H1 (cell line): ENCODE measurements around the gene MAPK8IP3. TPM values are rescaled to one million over a fixed set of nuclear protein-coding genes. Genes with fewer than 3 reads are reported as not detected.

ENCODE experiments used
- CTCF ChIA-PET: fragments of 300-600 bp; sonication (Branson Sonifier 250); formaldehyde crosslinking; loops from one replicate; lab custom pipeline; 2021; ENCODE audit not compliant: partially characterized antibody; lab: Charles Lee
- POLR2A ChIA-PET: fragments of 300-600 bp; sonication (Branson Sonifier 250); formaldehyde crosslinking; loops from one replicate; lab custom pipeline; 2021; ENCODE audit warnings: inconsistent platforms; ENCODE audit not compliant: partially characterized antibody; lab: Charles Lee
- DNase-seq, 2 experiments: peaks; one replicate each; pipeline versions ENCODE4 v3.0.0 to v3.0.0-alpha.2; 2010 to 2022; ENCODE audit warnings: low spot score in 2 of 2, low read depth in 1 of 2, mixed read lengths in 1 of 2
- FAIRE-seq: peaks from 2 replicates; lab custom pipeline; 2011; peaks lifted over from hg19 to GRCh38; lab: Jason Lieb, UNC
- H2AFZ ChIP-seq: 2 replicates; pipeline ENCODE4 v1.8.1; 2012; ENCODE audit warnings: low read length, inconsistent platforms
- H2AK5ac ChIP-seq: 2 replicates; pipeline ENCODE4 v1.6.1; 2013; ENCODE audit warnings: low read depth, low read length
- H2BK120ac ChIP-seq: replicated peaks from 2 replicates; pipeline ENCODE3; 2013; ENCODE audit warnings: low read depth, low read length, inconsistent platforms
- H2BK12ac ChIP-seq: 2 replicates; pipeline ENCODE4 v1.6.1; 2013; ENCODE audit warnings: low read depth, low read length
- H2BK15ac ChIP-seq: 2 replicates; pipeline ENCODE4 v1.6.1; 2013; ENCODE audit warnings: low read length
- H2BK20ac ChIP-seq: 2 replicates; pipeline ENCODE4 v1.6.1; 2013; ENCODE audit warnings: low read length
- H2BK5ac ChIP-seq: 2 replicates; pipeline ENCODE4 v1.6.1; 2013; ENCODE audit warnings: low read depth, low read length
- H3K14ac ChIP-seq: 2 replicates; pipeline ENCODE4 v1.6.1; 2013; ENCODE audit warnings: inconsistent platforms; ENCODE audit not compliant: insufficient read length
- H3K18ac ChIP-seq: 2 replicates; pipeline ENCODE4 v1.6.1; 2013; ENCODE audit warnings: low read length; ENCODE audit errors: extremely low read depth
- H3K23ac ChIP-seq: 2 replicates; pipeline ENCODE4 v1.6.1; 2013; ENCODE audit warnings: inconsistent platforms; ENCODE audit not compliant: insufficient read length
- H3K23me2 ChIP-seq: 2 replicates; pipeline ENCODE4 v1.6.1; 2013; ENCODE audit warnings: low read depth, low read length
- H3K27ac ChIP-seq: 2 replicates; pipeline ENCODE4 v1.6.1; 2011; ENCODE audit warnings: low read depth, low read length, inconsistent platforms
- H3K27me3 ChIP-seq, 4 experiments: replicated peaks in 1 of 4; 1 replicate in 1 of 4; 2 replicates in 3 of 4; pipeline versions ENCODE4 v1.6.1 to v1.8.1; 2011 to 2013; ENCODE audit warnings: low read length in 3 of 4, mild to moderate bottlenecking in 3 of 4, inconsistent platforms in 2 of 4, mixed read lengths in 2 of 4, moderate library complexity in 1 of 4; ENCODE audit not compliant: control insufficient read depth in 3 of 4, insufficient read depth in 3 of 4; ENCODE audit errors: extremely low read depth in 1 of 4
- H3K36me3 ChIP-seq, 4 experiments: 2 replicates each; pipeline versions ENCODE4 v1.6.1 to v1.8.1; 2011 to 2013; ENCODE audit warnings: mild to moderate bottlenecking in 4 of 4, low read length in 3 of 4, moderate library complexity in 2 of 4, control low read depth in 1 of 4, inconsistent platforms in 1 of 4; ENCODE audit not compliant: insufficient read depth in 4 of 4, control insufficient read depth in 2 of 4
- H3K4ac ChIP-seq: replicated peaks from 2 replicates; pipeline ENCODE3; 2013; ENCODE audit warnings: low read length, low read depth, mixed read lengths, inconsistent platforms; ENCODE audit not compliant: insufficient read length
- H3K4me1 ChIP-seq, 4 experiments: replicated peaks in 1 of 4; 1 replicate in 1 of 4; 2 replicates in 3 of 4; pipeline versions ENCODE4 v1.6.1 to v1.8.1; 2011 to 2013; ENCODE audit warnings: low read length in 3 of 4, inconsistent platforms in 2 of 4, mixed read lengths in 1 of 4; ENCODE audit not compliant: insufficient read depth in 4 of 4, control insufficient read depth in 3 of 4
- H3K4me2 ChIP-seq, 2 experiments: 2 replicates each; pipeline versions ENCODE4 v1.6.1 to v1.8.1; 2011 to 2013; ENCODE audit warnings: low read depth in 2 of 2, low read length in 2 of 2, control low read depth in 1 of 2, inconsistent platforms in 1 of 2, mild to moderate bottlenecking in 1 of 2; ENCODE audit not compliant: insufficient read depth in 1 of 2
- H3K4me3 ChIP-seq, 4 experiments: fragments of 200-600, 300-600 bp in 1 of 4; sonication (generic), shearing (Covaris generic), sonication (Bioruptor Twin) in 1 of 4; 2 replicates each; pipeline versions ENCODE4 v1.5.1 to v1.8.1; 2011 to 2016; ENCODE audit warnings: low read length in 4 of 4, low read depth in 3 of 4, control low read depth in 2 of 4, inconsistent platforms in 2 of 4, mild to moderate bottlenecking in 2 of 4, mixed read lengths in 1 of 4, moderate library complexity in 1 of 4; ENCODE audit not compliant: insufficient read depth in 2 of 4; ENCODE audit errors: extremely low read depth in 1 of 4
- H3K56ac ChIP-seq: replicated peaks from 2 replicates; pipeline ENCODE3; 2013; ENCODE audit warnings: low read depth, mild to moderate bottlenecking, mixed read lengths, low read length, inconsistent platforms; ENCODE audit not compliant: insufficient read length
- H3K79me1 ChIP-seq: 2 replicates; pipeline ENCODE4 v1.6.1; 2013; ENCODE audit warnings: low read depth, low read length, control low read depth
- H3K79me2 ChIP-seq, 2 experiments: 2 replicates each; pipeline versions ENCODE4 v1.6.1 to v1.8.1; 2012 to 2013; ENCODE audit warnings: low read length in 2 of 2, mild to moderate bottlenecking in 2 of 2, inconsistent platforms in 1 of 2; ENCODE audit not compliant: insufficient read depth in 2 of 2, control insufficient read depth in 1 of 2
- H3K9ac ChIP-seq, 4 experiments: replicated peaks in 1 of 4; 1 replicate in 1 of 4; 2 replicates in 3 of 4; pipeline versions ENCODE4 v1.6.1 to v1.8.1; 2011 to 2013; ENCODE audit warnings: low read depth in 3 of 4, low read length in 3 of 4, control low read depth in 2 of 4, mild to moderate bottlenecking in 2 of 4, moderate library complexity in 2 of 4, inconsistent platforms in 1 of 4; ENCODE audit errors: extremely low read depth in 1 of 4
- H3K9me3 ChIP-seq, 2 experiments: 2 replicates each; pipeline versions ENCODE4 v1.6.1 to v1.8.1; 2012 to 2013; ENCODE audit warnings: mild to moderate bottlenecking in 2 of 2, moderate library complexity in 2 of 2, control low read depth in 1 of 2, inconsistent platforms in 1 of 2, low read depth in 1 of 2, low read length in 1 of 2, mixed read lengths in 1 of 2; ENCODE audit not compliant: insufficient read depth in 2 of 2
- H4K20me1 ChIP-seq, 2 experiments: replicated peaks in 1 of 2; 2 replicates each; pipeline versions ENCODE3 to v1.8.1; 2011 to 2013; ENCODE audit warnings: inconsistent platforms in 2 of 2, low read length in 2 of 2, mild to moderate bottlenecking in 1 of 2; ENCODE audit not compliant: insufficient read depth in 2 of 2, control insufficient read depth in 1 of 2
- H4K5ac ChIP-seq: 2 replicates; pipeline ENCODE4 v1.6.1; 2013; ENCODE audit warnings: low read length, low read depth, mixed read lengths, inconsistent platforms; ENCODE audit not compliant: insufficient read length
- H4K8ac ChIP-seq: 2 replicates; pipeline ENCODE4 v1.8.0; 2013; ENCODE audit warnings: mild to moderate bottlenecking, moderate library complexity, low read length, inconsistent platforms; ENCODE audit not compliant: insufficient read depth; ENCODE audit errors: extremely low read depth
- H4K91ac ChIP-seq: replicated peaks from 2 replicates; pipeline ENCODE3; 2013; ENCODE audit warnings: low read length, mixed read lengths, inconsistent platforms; ENCODE audit not compliant: insufficient read length
- EGR1 ChIP-seq: IDR thresholded peaks from 2 replicates; pipeline ENCODE4 v1.6.1; 2011; ENCODE audit warnings: low read depth, low read length, borderline replicate concordance
- EP300 ChIP-seq, 2 experiments: IDR thresholded peaks; 1 replicate in 1 of 2; 2 replicates in 1 of 2; pipeline ENCODE4 v1.6.1; 2011 to 2012; ENCODE audit warnings: low read depth in 2 of 2, low read length in 2 of 2, mild to moderate bottlenecking in 2 of 2, borderline replicate concordance in 1 of 2, inconsistent platforms in 1 of 2, moderate library complexity in 1 of 2
- JUND ChIP-seq: IDR thresholded peaks from 2 replicates; pipeline ENCODE4 v1.6.1; 2011; ENCODE audit warnings: mild to moderate bottlenecking, improper control_type of control experiment, low read length
- MAFK ChIP-seq: IDR thresholded peaks from 2 replicates; pipeline ENCODE4 v1.6.1; 2012; ENCODE audit warnings: low read depth, mild to moderate bottlenecking, improper control_type of control experiment, low read length
- POLR2AphosphoS5 ChIP-seq: IDR thresholded peaks from 2 replicates; pipeline ENCODE4 v1.6.1; 2011; ENCODE audit warnings: low read depth, low read length
- SP2 ChIP-seq: IDR thresholded peaks from 2 replicates; pipeline ENCODE4 v1.6.1; 2012; ENCODE audit warnings: mild to moderate bottlenecking, low read length, inconsistent platforms
- ZNF274 ChIP-seq: IDR thresholded peaks from 2 replicates; pipeline ENCODE4 v1.7.0; 2012; ENCODE audit warnings: low read length, borderline replicate concordance; ENCODE audit errors: extremely low read depth
- WGBS, 2 experiments: shearing (Covaris generic) in 1 of 2; methylation state at CpG; one replicate each; pipeline versions ENCODE4 v1.1.6 to v1.1.7; 2013 to 2015; ENCODE audit warnings: low lambda C conversion rate in 2 of 2, mixed read lengths in 2 of 2, inconsistent platforms in 1 of 2, low coverage in 1 of 2, missing lambda C conversion rate in 1 of 2; ENCODE audit not compliant: insufficient replicate concordance in 2 of 2, insufficient coverage in 1 of 2, insufficient read length in 1 of 2; ENCODE audit errors: extremely low coverage in 1 of 2, missing lambda C conversion rate in 1 of 2; 5-methylcytosine and 5-hydroxymethylcytosine counted together
- polyA plus RNA-seq, 7 experiments: library from polyadenylated mRNA; depleted of rRNA in 3 of 7; stranded (reverse) in 5 of 7; unstranded in 2 of 7; fragments of >200 nt in 5 of 7; fragments of 200-250 nt in 2 of 7; gene quantifications; 1 replicate in 5 of 7; 2 replicates in 1 of 7; 4 replicates in 1 of 7; pipeline versions ENCODE4 v1.2.1 to v1.2.3, GENCODE V29; 2011 to 2013; ENCODE audit warnings: missing spikeins in 2 of 7, mixed read lengths in 2 of 7
- total RNA-seq: library from RNA; stranded (reverse); fragmentation: NEBNext Ultra II Directional; extraction: Animal tissue kit (Norgen Biotek cat#: 25700); gene quantifications from 2 replicates; pipeline ENCODE4 v1.2.1, GENCODE V29; 2021
- TF ChIP-seq, protein P1 (sequence below), 3 experiments: IDR thresholded peaks; 1 replicate in 2 of 3; 2 replicates in 1 of 3; pipeline versions ENCODE4 v1.5.1 to v1.6.1; 2011; ENCODE audit warnings: low read length in 3 of 3, mild to moderate bottlenecking in 3 of 3, inconsistent platforms in 2 of 3, low read depth in 1 of 3, moderate library complexity in 1 of 3; ENCODE audit not compliant: insufficient read depth in 1 of 3; ENCODE audit errors: control extremely low read depth in 1 of 3
- TF ChIP-seq, protein P2 (sequence below): IDR thresholded peaks from 2 replicates; pipeline ENCODE4 v1.6.1; 2012; ENCODE audit warnings: inconsistent platforms

MAPK8IP3 gene
- total and polyA plus RNA-seq, 2 of the 8 experiments (the other 6 are each of a cell fraction or from before 2014, with no cell fraction given) = 16.9 to 43.4 TPM

DNA sequence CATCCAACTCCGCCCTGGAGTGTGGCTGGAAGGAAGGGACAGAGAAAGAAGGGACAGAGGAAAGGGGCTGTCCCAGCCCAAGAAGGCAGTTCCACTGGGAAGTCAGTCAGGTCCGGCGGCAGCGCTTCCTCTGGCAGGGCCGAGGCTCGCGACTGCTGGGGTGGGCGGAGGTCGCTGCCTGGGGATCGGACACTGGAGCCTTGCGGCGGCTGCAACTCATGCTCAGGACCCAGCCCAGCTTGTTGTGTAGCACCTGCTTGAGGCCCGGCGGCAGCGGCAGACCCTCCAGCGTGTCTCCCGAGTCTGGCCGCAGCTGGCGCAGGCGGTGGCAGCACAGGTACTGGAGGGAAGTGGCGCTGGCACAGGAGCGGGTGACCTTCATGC is 71.0 kb downstream of the MAPK8IP3 start:
- WGBS, 2 experiments = 97% methylated on average over 19 of the region's 22 CpGs; no CpG with 5 or more reads in 1 of the 2 experiments
- Histone ChIP-seq H3K79me2 (peaks cover 0 to 14% of the 10 kb centered on the region in 2 experiments; a peak in 1 of 4 replicates), H3K36me3 (peaks cover 0 to 23% (median 9%) of the 10 kb centered on the region in 4 experiments; a peak in 5 of 8 replicates), H4K5ac (no peak overlapping the region), H3K14ac (no peak overlapping the region), H3K27ac (no peak overlapping the region), H2AFZ (no peak overlapping the region), H4K91ac (no peak overlapping the region), H2BK5ac (no peak overlapping the region), H3K9me3 (no peaks in the 10 kb centered on the region), H4K8ac (no peak overlapping the region; the same call in 1 of the 2 replicates), H4K20me1 (peaks cover 0 to 33% of the 10 kb centered on the region in 2 experiments), H2AK5ac (no peak overlapping the region), H3K79me1 (peaks cover 9% of the 10 kb centered on the region), H3K9ac (no peak overlapping the region), H3K18ac (no peak overlapping the region), H3K4me3 (no peak overlapping the region), H2BK15ac (no peak overlapping the region), H2BK20ac (no peak overlapping the region), H3K23me2 (peaks cover 6% of the 10 kb centered on the region), H3K4me1 (peaks cover 0 to 10% (median 8%) of the 10 kb centered on the region in 4 experiments; a peak in 6 of 7 replicates), H3K4me2 (no peak overlapping the region), H2BK120ac (no peak overlapping the region), H3K27me3 (no peaks in the 10 kb centered on the region), H3K4ac (no peak overlapping the region), H2BK12ac (no peak overlapping the region), H3K23ac (no peak overlapping the region), H3K56ac (no peak overlapping the region)
- TF ChIP-seq POLR2AphosphoS5 (no peak), ZNF274 (no peak), SP2 (no peak), EGR1 (no peak), EP300 (IDR thresholded peaks at IDR 0.05; ENCODE audit: borderline replicate concordance in 1 of 2, low read depth in 2 of 2, low read length in 2 of 2) (no peak), MAFK (no peak), JUND (no peak)
- TF ChIP-seq, protein P1, sequence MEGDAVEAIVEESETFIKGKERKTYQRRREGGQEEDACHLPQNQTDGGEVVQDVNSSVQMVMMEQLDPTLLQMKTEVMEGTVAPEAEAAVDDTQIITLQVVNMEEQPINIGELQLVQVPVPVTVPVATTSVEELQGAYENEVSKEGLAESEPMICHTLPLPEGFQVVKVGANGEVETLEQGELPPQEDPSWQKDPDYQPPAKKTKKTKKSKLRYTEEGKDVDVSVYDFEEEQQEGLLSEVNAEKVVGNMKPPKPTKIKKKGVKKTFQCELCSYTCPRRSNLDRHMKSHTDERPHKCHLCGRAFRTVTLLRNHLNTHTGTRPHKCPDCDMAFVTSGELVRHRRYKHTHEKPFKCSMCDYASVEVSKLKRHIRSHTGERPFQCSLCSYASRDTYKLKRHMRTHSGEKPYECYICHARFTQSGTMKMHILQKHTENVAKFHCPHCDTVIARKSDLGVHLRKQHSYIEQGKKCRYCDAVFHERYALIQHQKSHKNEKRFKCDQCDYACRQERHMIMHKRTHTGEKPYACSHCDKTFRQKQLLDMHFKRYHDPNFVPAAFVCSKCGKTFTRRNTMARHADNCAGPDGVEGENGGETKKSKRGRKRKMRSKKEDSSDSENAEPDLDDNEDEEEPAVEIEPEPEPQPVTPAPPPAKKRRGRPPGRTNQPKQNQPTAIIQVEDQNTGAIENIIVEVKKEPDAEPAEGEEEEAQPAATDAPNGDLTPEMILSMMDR (IDR thresholded peaks at IDR 0.05; ENCODE audit: control extremely low read depth in 1 of 3, insufficient read depth in 1 of 3, low read depth in 1 of 3, low read length in 3 of 3) = no peak
- TF ChIP-seq, protein P2, sequence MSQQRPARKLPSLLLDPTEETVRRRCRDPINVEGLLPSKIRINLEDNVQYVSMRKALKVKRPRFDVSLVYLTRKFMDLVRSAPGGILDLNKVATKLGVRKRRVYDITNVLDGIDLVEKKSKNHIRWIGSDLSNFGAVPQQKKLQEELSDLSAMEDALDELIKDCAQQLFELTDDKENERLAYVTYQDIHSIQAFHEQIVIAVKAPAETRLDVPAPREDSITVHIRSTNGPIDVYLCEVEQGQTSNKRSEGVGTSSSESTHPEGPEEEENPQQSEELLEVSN = no peak
- FAIRE-seq = no peak
- POLR2A ChIA-PET = interaction anchor here (1.0 to 12.0 kb wide), 5 partner anchors 8 to 379 kb away, joined by 3 to 246 read pairs (median 4); partner anchors contain the start of genes EME2, GFER, IGFALS and MRPS34
- no peak for DNase-seq
- CTCF ChIA-PET = interaction anchor here (0.8 kb wide), 1 partner anchor 12 kb away, joined by 3 read pairs; no protein-coding TSS in a partner anchor
